ENCODE measurements around the gene AMPD3. TPM values are rescaled to one million over a fixed set of nuclear protein-coding genes. Genes with fewer than 3 reads are reported as not detected.

AMPD3 gene
- 8.0 and 11.6 TPM in 2 replicates for total RNA-seq

DNA sequence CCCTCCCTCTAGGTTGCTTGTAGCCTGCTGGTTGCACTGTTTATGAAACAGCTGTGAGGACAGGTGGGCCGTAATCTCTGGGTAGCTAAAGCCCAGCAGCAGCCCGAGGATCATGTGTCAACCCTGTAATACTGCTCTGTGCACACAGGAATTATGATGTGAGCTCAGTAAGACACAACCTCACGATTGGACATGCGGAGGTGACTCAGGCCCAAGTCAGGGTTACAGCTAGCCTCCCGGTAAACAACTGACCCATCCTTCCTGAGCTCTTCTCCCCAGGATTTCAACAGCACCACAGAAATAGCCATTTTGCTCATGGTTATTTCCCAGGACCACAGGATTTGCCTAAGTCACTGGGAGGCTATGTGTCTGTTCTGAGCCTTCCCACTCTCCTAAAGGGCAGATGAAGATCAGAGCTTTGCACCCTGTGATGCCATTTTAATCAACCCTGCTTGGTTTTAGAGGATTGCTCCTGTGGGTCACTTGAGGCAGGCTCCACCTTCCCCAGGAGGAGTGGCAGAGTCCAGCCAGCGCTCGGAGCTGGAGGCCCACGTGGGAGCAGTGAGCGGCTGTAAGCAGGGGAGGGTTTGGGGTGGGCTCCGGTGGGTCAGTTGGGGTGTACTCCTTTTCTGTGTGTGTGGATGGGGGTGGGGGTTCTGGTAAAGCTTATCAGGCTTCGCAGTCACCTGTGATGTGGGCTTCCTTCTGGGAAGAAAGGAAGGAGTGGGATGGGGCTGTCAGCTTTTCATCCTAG, at the start of gene AMPD3:
Gene AMPD3, plus strand, starts transcription at position 387 of the 754 bp plus-strand sequence. CDS start 6,256 bp downstream, outside the sequence.

DNA sequence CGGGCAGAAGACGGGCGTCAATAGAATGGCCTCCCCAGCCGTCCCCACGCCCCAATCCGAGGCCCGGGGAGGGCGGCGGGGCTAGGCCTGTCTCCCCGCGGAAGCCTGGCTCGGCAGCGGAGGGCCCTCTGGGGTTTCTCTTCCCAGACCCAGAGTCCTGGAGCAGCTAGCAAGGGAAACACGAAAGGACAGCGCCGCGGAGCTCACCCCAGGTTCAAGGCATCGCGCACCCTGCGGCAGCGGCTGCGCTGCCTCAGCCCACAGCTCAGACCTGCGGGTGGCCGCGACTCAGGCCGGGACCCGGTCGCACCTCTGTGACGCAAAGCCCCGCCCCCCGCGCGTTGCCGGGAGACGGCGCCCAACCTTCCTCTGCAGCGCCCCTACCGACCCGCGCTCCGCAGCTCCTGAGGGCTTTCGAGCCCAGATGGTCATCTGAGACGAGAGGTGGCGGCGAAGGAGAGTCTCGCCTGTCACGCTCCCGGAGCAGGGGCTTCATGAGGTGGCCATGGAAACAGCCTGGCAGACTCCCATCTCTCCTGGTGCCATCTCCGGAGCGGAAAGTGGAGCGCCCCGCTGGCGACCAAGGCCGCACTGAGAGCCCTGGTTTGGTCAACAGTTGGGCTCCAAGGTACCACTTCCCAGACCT, 86.0 kb downstream of the AMPD3 start, which contains the start of gene RNF141:
Gene RNF141, minus strand, starts transcription at position 273 of the 646 bp plus-strand sequence. CDS start 7,029 bp downstream, outside the sequence.

Other genes starting within 250 kb of the AMPD3 start
- 29.4 and 46.1 TPM in 2 replicates for gene SBF2, start 161.0 kb upstream of the AMPD3 start, total RNA-seq
- 127 and 150 TPM in 2 replicates for gene ADM, start 150.2 kb upstream of the AMPD3 start, total RNA-seq
- gene RNF141, start 85.9 kb downstream of the AMPD3 start, total RNA-seq: 62.7 and 98.1 TPM in 2 replicates
- not detected in 2 replicates for gene LYVE1, start 113.4 kb downstream of the AMPD3 start, total RNA-seq
- gene IRAG1, start 238.5 kb downstream of the AMPD3 start, total RNA-seq: 0.50 and 0.68 TPM in 2 replicates